Immature natural killer cell (primary cell): ENCODE results near the gene FADS3. TPM values are rescaled to one million over a fixed set of nuclear protein-coding genes. Genes with fewer than 3 reads are reported as not detected.
A peak's percentile ranks its signal among the peaks of the same experiment; 100 is the strongest.

Source experiments
- DNase-seq, 3 donors: peaks; one replicate each; pipeline ENCODE4 v3.0.0; 2022; ENCODE audit warnings: mixed read lengths in 1 of 3
- H3K27ac Mint-ChIP-seq, 6 donors: one replicate each; pipeline ENCODE4 v1.8.0; 2020; ENCODE audit warnings: mixed read lengths in 6 of 6, mild to moderate bottlenecking in 5 of 6, inconsistent platforms in 4 of 6, moderate library complexity in 3 of 6
- H3K27me3 Mint-ChIP-seq, 3 donors: one replicate each; pipeline ENCODE4 v1.8.0; 2020 to 2021; ENCODE audit warnings: low read depth in 3 of 3, mild to moderate bottlenecking in 3 of 3, mixed read lengths in 3 of 3, moderate library complexity in 3 of 3, inconsistent platforms in 1 of 3
- H3K36me3 Mint-ChIP-seq, 3 donors: one replicate each; pipeline ENCODE4 v1.8.0; 2020; ENCODE audit warnings: mixed read lengths in 3 of 3, inconsistent platforms in 2 of 3, mild to moderate bottlenecking in 2 of 3
- H3K4me1 Mint-ChIP-seq, 2 donors: one replicate each; pipeline ENCODE4 v1.8.0; 2020; ENCODE audit warnings: inconsistent platforms in 2 of 2, mild to moderate bottlenecking in 2 of 2, mixed read lengths in 2 of 2, moderate library complexity in 1 of 2
- H3K4me3 Mint-ChIP-seq, 5 donors: one replicate each; pipeline ENCODE4 v1.8.0; 2020; ENCODE audit warnings: mild to moderate bottlenecking in 5 of 5, mixed read lengths in 5 of 5, inconsistent platforms in 3 of 5, moderate library complexity in 3 of 5
- H3K9me3 Mint-ChIP-seq, 6 donors: one replicate each; pipeline ENCODE4 v1.8.0; 2020; ENCODE audit warnings: mild to moderate bottlenecking in 6 of 6, mixed read lengths in 6 of 6, inconsistent platforms in 4 of 6, moderate library complexity in 3 of 6
- polyA plus RNA-seq, 3 donors: library from polyadenylated mRNA; unstranded; fragments of 300-500 nt; fragmentation: Illumina TruSeq; gene quantifications; one replicate each; pipeline ENCODE4 v1.2.3, GENCODE V29; 2021

Gene FADS3
- polyA plus RNA-seq, 3 donors from 2014 or later: 3.2 to 6.2 (median 3.9) TPM

- no peak for DNase-seq
- Mint-ChIP-seq H3K27ac (no peak overlapping the region), H3K36me3 (no peaks in the 10 kb centered on the region), H3K4me3 (no peak overlapping the region), H3K4me1 (no peaks in the 10 kb centered on the region), H3K9me3 (no peaks in the 10 kb centered on the region), H3K27me3 (peaks cover 0 to 12% (median 0%) of the 10 kb centered on the region in 3 donors)
Observed at GRCh38 chr11:61911128-61911700, 19.9 kb upstream of the FADS3 start.

GRCh38 chr11:61910187-61911127, 19.1 kb upstream of the FADS3 start:
- no peak for DNase-seq
- Mint-ChIP-seq H3K9me3 (no peaks in the 10 kb centered on the region), H3K36me3 (no peaks in the 10 kb centered on the region), H3K27ac (no peak overlapping the region), H3K4me3 (no peak overlapping the region), H3K4me1 (no peaks in the 10 kb centered on the region), H3K27me3 (peaks cover 0 to 8% (median 0%) of the 10 kb centered on the region in 3 donors)

GRCh38 chr11:61908730-61909316, 17.5 kb upstream of the FADS3 start:
- no peak for DNase-seq
- Mint-ChIP-seq H3K4me1 (no peaks in the 10 kb centered on the region), H3K9me3 (no peaks in the 10 kb centered on the region)

GRCh38 chr11:61907871-61908729, 16.8 kb upstream of the FADS3 start:
- Mint-ChIP-seq H3K27me3 (peaks cover 0 to 4% (median 0%) of the 10 kb centered on the region in 3 donors), H3K9me3 (no peaks in the 10 kb centered on the region), H3K27ac (peak overlapping the region in 1 of 6 donors; percentile 59), H3K36me3 (no peaks in the 10 kb centered on the region), H3K4me1 (no peaks in the 10 kb centered on the region), H3K4me3 (no peak overlapping the region)
- no peak for DNase-seq

More at GRCh38 chr11:61908730-61909316, 17.5 kb upstream of the FADS3 start:
- H3K27ac Mint-ChIP-seq: peak overlapping the region in 1 of 6 donors; percentile 59
- no peaks in the 10 kb centered on the region for H3K36me3 Mint-ChIP-seq
- no peak overlapping the region for H3K4me3 Mint-ChIP-seq
- peaks cover 0 to 4% (median 0%) of the 10 kb centered on the region in 3 donors for H3K27me3 Mint-ChIP-seq

- Mint-ChIP-seq H3K36me3 (no peaks in the 10 kb centered on the region), H3K4me3 (no peak overlapping the region), H3K4me1 (no peaks in the 10 kb centered on the region), H3K27me3 (no peaks in the 10 kb centered on the region), H3K9me3 (no peaks in the 10 kb centered on the region), H3K27ac (no peak overlapping the region)
- DNase-seq: no peak
Observed at GRCh38 chr11:61907282-61907681, 15.9 kb upstream of the FADS3 start.

DNA sequence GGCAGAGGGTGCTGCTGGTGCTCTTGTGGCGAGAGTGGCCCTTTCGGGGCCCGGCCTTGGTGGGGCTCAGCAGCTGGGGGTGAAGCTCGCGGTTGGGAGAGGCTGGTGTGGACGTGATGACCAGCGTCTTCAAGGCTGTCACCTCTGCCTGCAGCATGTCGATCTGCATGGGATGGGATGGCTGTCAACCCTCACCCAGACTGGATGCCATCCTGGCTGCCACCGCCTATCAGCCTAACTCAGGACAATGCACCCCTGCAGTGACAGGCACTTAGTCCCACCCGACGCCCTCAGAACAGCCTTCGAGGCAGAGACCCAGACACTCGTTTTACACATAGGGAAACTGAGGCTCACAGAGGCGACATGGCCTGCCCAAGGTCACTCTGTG, 15.2 kb upstream of the FADS3 start:
- Mint-ChIP-seq H3K4me3 (no peak overlapping the region), H3K27ac (no peak overlapping the region), H3K36me3 (no peaks in the 10 kb centered on the region), H3K4me1 (no peaks in the 10 kb centered on the region), H3K27me3 (no peaks in the 10 kb centered on the region), H3K9me3 (no peaks in the 10 kb centered on the region)
- no peak for DNase-seq

DNA sequence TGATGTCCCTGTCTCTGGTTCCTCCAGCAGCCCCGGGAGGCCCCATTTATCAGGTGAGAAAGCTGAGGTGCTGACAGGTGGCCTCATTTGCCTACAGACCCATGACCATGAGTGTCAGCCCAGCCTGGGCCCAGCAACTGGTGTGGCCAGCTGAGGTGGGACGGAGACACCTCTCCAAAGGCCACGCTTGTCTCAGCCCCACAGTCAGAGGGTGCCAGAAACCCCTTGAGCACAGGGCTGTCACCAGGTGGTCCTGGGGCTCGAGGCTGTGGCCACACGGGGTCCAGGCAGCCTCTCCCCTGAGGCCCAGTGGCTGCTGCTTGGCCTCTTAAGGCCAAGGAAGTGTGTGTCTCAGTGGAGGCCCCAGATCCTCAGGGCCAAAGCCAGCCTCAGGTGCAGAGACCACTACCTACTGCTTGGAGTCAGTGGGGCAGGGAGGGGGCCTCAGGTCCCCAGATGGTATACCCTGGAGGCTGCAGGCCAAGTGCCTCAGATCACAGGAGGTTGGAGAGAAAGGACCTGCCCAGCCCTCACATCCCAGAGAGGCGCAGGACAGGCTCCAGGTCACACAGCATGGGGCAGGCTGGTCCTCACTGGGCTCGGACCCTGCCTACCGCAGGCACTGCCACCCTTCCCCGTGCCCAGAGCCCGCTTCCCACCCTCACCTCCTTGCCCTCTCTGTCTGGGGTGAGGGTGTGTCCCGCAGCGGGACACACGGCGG, 14.6 kb upstream of the FADS3 start:
- H3K27ac Mint-ChIP-seq: no peak overlapping the region
- H3K27me3 Mint-ChIP-seq: peaks cover 0 to 1% (median 0%) of the 10 kb centered on the region in 3 donors
- no peak overlapping the region for H3K4me3 Mint-ChIP-seq
- H3K36me3 Mint-ChIP-seq: no peaks in the 10 kb centered on the region
- H3K4me1 Mint-ChIP-seq: no peaks in the 10 kb centered on the region
- DNase-seq: no peak
- no peaks in the 10 kb centered on the region for H3K9me3 Mint-ChIP-seq

- H3K4me3 Mint-ChIP-seq: no peak overlapping the region
- H3K27me3 Mint-ChIP-seq: peaks cover 0 to 3% (median 1%) of the 10 kb centered on the region in 3 donors
- no peaks in the 10 kb centered on the region for H3K36me3 Mint-ChIP-seq
- no peaks in the 10 kb centered on the region for H3K9me3 Mint-ChIP-seq
- no peaks in the 10 kb centered on the region for H3K4me1 Mint-ChIP-seq
- no peak for DNase-seq
- no peak overlapping the region for H3K27ac Mint-ChIP-seq
Observed at GRCh38 chr11:61905067-61905696, 13.8 kb upstream of the FADS3 start.

DNA sequence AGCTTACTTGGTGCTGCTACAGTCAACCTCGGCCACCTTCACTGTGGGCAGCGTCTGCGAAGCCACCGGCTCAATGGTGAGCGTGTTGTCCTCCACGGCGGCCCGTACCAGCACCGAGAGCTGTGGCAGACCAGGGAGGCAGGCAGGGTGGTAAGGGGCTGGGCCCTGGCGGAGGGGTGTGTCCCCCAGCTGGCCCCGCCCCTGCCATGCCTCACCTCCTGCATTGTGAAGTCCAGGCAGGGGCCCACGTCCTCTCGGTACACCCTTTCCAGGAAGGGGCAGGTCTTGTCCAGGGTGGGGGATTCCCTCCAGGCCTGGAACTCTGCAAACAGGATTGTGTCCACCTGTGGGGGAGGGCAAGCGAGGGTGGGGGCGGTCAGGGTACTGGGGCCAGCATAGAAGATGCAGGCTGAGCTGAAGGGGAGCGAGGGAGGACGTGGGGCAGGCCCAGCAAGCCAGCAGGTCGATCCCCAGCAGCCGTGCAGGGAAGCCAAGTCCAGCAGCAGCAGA, 13.2 kb upstream of the FADS3 start:
- Mint-ChIP-seq H3K4me3 (no peak overlapping the region), H3K27me3 (peaks cover 0 to 3% (median 1%) of the 10 kb centered on the region in 3 donors), H3K9me3 (no peaks in the 10 kb centered on the region), H3K4me1 (no peaks in the 10 kb centered on the region), H3K27ac (no peak overlapping the region), H3K36me3 (no peaks in the 10 kb centered on the region)
- no peak for DNase-seq

DNA sequence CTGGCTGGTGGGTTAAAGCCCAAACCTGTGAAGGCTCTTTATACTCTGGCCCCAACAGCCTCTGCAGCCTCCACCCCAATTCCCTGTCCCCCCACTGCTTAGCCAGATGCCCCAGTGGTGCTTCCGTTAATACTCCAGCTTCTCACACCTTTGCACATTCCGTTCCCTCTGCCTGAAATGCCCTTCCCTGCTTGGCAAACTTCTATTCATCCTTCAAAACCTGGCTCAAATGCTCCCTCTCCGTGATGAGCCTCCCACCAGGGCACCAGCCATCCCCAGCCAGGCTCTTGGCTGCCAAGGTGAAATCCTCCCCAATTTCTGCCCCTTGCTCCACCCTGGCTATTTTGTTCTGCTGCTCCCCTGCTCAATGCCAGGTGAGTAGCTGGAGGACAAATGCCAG, 12.5 kb upstream of the FADS3 start:
- Mint-ChIP-seq H3K9me3 (no peaks in the 10 kb centered on the region), H3K36me3 (no peaks in the 10 kb centered on the region), H3K4me3 (no peak overlapping the region), H3K27ac (no peak overlapping the region), H3K4me1 (peaks cover 5 to 6% of the 10 kb centered on the region in 2 donors), H3K27me3 (peaks cover 3 to 8% (median 4%) of the 10 kb centered on the region in 3 donors)
- no peak for DNase-seq

DNA sequence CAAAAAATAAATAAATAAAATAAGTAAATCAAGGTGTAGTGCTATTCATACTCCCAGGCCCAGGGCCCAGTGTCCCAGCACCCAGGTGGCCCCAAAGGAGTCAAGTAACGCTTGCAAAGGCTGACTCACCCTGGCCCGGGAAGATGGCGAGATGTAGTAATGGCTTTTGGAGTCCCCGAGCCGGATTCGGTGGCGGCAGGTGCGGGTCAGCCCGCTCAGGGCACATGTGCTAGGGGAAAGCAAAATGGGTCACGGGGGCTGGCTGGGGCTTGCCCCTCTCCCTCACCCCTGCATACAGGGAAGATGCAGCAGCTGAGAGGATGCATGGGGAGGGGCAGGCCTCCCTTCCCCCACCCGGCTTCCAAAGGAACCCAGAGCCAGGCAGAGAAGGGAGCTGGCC, 11.0 kb upstream of the FADS3 start:
- no peak overlapping the region for H3K4me3 Mint-ChIP-seq
- peaks cover 5 to 6% of the 10 kb centered on the region in 2 donors for H3K4me1 Mint-ChIP-seq
- H3K9me3 Mint-ChIP-seq: no peaks in the 10 kb centered on the region
- H3K36me3 Mint-ChIP-seq: no peaks in the 10 kb centered on the region
- DNase-seq: no peak
- no peak overlapping the region for H3K27ac Mint-ChIP-seq
- peaks cover 3 to 8% (median 6%) of the 10 kb centered on the region in 3 donors for H3K27me3 Mint-ChIP-seq

- DNase-seq: no peak
- no peak overlapping the region for H3K4me3 Mint-ChIP-seq
- H3K9me3 Mint-ChIP-seq: no peaks in the 10 kb centered on the region
- no peaks in the 10 kb centered on the region for H3K36me3 Mint-ChIP-seq
- H3K27ac Mint-ChIP-seq: no peak overlapping the region
- H3K27me3 Mint-ChIP-seq: peaks cover 3 to 8% (median 6%) of the 10 kb centered on the region in 3 donors
- H3K4me1 Mint-ChIP-seq: peaks cover 5 to 6% of the 10 kb centered on the region in 2 donors
Observed at GRCh38 chr11:61901397-61901796, 10.1 kb upstream of the FADS3 start.
